ENCODE results near the gene FOSL1. TPM values are rescaled to one million over a fixed set of nuclear protein-coding genes. Genes with fewer than 3 reads are reported as not detected.

FOSL1 gene
- total RNA-seq, result 100 to 1,000 TPM in 2 of 4 donors, 10 to 100 TPM in 1, 1 to 10 TPM in 1; 2.8 to 223 (median 57.0) TPM

DNA sequence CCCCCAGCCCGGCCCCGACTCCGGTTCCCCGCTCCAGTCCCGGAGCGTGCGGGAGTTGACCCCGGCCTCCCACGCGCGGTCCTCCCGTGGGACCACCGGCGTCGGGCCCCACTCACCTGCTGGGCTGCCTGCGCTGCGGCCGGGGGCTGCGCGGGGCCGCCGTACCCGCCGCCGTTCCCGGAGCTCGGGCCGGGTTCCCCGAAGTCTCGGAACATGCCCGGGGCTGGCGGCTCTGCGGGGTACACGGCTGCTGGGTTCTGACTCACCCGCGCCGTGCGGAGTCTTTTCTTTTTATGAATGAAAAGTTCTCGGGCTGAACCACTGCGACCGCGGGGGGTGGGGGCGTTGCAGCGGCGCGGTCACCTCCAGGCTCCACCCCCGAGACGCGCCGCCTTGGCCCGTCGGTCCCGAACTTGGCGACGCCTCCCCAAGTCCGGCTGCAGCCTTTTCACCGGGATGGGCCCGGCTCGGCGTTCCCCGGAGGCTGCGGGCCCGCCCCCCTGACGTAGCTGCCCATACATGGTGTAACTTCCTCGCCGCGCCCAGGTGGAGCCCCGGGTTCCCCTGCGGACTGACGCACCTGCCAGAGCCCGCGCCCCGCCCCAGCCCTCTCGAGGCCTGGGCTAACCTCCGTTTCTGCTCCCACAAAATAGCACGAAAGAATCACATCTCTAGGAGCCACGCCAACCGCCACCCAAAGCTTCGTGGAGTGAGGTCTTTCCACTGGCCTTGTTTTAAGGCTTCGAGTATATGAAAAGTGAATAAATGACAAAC, at the start of gene FOSL1:
FOSL1 (minus strand) TSS at position 264 of the 774 bp plus-strand sequence; CDS start at position 215, 49 bp downstream.
- TF ChIP-seq, protein P1, sequence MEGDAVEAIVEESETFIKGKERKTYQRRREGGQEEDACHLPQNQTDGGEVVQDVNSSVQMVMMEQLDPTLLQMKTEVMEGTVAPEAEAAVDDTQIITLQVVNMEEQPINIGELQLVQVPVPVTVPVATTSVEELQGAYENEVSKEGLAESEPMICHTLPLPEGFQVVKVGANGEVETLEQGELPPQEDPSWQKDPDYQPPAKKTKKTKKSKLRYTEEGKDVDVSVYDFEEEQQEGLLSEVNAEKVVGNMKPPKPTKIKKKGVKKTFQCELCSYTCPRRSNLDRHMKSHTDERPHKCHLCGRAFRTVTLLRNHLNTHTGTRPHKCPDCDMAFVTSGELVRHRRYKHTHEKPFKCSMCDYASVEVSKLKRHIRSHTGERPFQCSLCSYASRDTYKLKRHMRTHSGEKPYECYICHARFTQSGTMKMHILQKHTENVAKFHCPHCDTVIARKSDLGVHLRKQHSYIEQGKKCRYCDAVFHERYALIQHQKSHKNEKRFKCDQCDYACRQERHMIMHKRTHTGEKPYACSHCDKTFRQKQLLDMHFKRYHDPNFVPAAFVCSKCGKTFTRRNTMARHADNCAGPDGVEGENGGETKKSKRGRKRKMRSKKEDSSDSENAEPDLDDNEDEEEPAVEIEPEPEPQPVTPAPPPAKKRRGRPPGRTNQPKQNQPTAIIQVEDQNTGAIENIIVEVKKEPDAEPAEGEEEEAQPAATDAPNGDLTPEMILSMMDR (IDR thresholded peaks at IDR 0.05), result no peak
- peak; percentile 95 for ATAC-seq (ENCODE audit: low FRiP score)
- peak; percentile 86 for DNase-seq (ENCODE audit: low spot score)

DNA sequence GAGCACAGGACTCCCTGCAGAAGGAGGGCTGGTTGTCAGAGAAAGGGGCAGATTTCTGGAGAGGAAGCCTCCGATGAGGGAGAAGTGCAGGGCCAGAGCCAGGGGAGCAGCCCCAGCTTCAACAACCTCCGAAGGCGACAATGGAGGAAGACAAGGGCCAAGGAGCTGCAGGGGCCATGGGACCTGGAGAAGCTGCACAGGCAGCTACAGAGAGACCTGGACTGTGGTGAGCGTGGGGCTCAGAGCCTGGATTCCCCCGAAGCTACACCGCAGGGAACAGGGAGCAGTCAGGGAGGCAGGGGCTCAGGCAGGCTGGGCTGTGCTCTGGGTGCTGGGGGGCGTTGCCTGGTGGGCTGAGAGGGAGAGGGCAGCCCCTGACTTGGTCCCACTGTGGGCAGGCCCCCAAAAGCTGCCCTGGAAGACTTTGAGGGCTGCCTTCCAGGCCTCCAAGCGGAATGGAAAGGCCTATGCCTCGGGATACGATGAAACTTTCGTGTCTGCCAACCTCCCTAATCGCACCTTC, 47.5 kb upstream of the FOSL1 start:
- DNase-seq (ENCODE audit: low spot score), result no peak
- no peak for ATAC-seq (ENCODE audit: low FRiP score)
- TF ChIP-seq, protein P1 (IDR thresholded peaks at IDR 0.05), result no peak

DNA sequence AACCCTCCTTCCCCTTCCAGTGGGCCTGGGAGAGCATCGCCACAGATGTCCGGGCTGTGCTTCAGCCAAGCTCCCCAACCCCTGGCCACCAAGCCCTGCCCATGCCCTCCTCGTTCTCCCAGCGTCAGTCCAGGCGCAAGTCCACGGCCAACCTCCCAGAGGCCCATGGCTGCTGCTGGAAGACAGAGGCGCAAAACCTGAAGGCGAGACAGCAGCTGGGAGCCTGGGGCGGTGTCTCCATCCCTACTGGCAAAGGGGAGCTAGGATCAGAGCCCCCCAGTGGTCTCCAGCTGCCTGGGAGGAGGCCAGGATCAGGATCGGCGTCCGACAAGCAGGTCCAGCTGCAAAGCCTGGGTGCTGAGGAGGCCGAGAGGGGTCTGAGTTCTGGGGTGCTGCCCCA, 46.9 kb upstream of the FOSL1 start:
- DNase-seq (ENCODE audit: low spot score) (no peak), ATAC-seq (ENCODE audit: low FRiP score) (no peak)
- TF ChIP-seq, protein P1 (IDR thresholded peaks at IDR 0.05), result no peak

DNA sequence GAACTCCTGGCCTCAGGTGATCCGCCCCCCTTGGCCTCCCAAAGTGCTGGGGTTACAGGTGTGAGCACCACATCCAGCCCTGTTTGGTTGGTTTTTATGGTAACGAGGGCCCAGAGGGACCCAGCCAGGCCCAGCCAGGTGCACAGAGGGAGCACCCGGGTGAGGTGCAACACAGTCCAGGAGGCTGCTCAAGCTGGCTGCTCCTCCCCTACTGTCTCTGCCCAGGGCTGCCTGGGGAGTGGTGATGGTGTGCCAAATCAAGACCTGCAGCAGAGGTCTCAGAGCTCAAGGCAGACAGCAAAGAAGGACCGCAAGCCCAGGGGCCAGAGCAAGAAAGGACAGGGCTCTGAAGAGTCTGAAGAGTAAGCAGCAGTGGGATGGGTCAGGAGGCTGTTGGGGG, 46.5 kb upstream of the FOSL1 start:
- TF ChIP-seq, protein P1 (IDR thresholded peaks at IDR 0.05), result no peak
- no peak for DNase-seq (ENCODE audit: low spot score)
- no peak for ATAC-seq (ENCODE audit: low FRiP score)

DNA sequence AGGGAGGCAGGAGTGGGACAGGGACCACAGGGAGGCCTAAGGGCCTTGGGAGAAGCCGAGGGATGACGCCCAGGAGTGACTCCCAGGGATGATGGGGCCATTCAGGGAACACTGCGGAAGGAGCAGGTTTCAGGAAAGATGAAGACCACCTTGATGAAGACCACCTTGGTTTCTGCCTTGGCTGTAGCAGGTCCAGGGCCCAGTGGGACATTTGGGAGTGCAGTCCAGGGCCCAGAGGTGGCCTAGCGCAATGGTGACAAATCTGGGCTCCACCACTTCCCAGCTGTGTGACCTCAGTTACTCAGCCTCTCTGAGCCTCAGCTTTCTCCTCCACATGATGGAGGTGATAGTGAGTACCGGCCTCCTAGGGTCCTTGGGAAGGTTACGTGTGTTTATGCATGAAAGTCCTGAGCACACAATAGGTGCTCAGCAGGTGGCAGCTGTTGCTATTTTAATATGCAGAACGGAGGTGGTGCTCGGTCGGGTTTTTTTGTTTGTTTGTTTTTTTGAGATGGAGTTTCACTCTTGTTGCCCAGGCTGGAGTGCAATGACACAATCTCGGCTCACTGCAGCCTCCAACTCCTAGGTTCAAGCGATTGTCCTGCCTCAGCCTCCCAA, 45.9 kb upstream of the FOSL1 start:
- TF ChIP-seq, protein P1 (IDR thresholded peaks at IDR 0.05), result no peak
- DNase-seq (ENCODE audit: low spot score) (no peak), ATAC-seq (ENCODE audit: low FRiP score) (no peak)

DNA sequence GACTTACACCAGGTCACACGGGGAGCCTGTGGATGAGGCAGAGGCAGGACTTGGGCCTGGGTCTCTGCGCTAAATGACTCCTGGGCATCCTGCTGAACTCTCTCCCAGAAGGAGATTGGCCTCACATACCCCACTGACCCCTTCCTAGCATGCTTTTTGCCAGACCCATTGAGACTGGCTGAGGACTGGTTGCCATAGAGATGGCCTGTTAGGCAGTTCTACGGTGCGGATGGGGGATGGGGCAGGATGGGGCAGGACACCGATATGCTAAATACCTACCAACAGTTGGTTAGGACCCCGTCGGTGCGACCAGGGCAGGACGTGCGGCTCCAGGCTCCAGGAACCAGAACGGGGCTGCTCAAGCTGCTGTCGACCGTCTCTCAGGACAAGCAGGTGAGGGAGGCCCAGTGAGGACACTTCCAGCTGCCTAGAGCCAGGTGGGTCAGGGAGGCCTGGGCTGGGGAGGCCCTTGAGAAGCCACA, 45.3 kb upstream of the FOSL1 start, which contains the start of gene TSGA10IP:
TSGA10IP (plus strand) TSS at position 51 of the 482 bp plus-strand sequence; CDS start at position 247, 196 bp downstream.
- ATAC-seq (ENCODE audit: low FRiP score) (no peak), DNase-seq (ENCODE audit: low spot score) (no peak)
- TF ChIP-seq, protein P1 (IDR thresholded peaks at IDR 0.05), result no peak
